BLaER1 (cell line): ENCODE results near the gene LGR4.
"Not testable (repeated sequence)": the region's sequence is repeated elsewhere in the genome, so short reads cannot be mapped to it uniquely, and the experiment has no call there.

ENCODE experiments used
- H3K27ac ChIP-seq: shearing (Covaris generic); formaldehyde crosslinking; 2 replicates; pipeline ENCODE4 v1.8.1; 2022
- H3K27me3 ChIP-seq: shearing (Covaris generic); formaldehyde crosslinking; 2 replicates; pipeline ENCODE4 v1.8.1; 2022
- H3K36me3 ChIP-seq: shearing (Covaris generic); formaldehyde crosslinking; 2 replicates; pipeline ENCODE4 v1.8.1; 2022
- H3K4me1 ChIP-seq: shearing (Covaris generic); formaldehyde crosslinking; 2 replicates; pipeline ENCODE4 v1.8.1; 2022
- H3K4me2 ChIP-seq: shearing (Covaris generic); formaldehyde crosslinking; 2 replicates; pipeline ENCODE4 v1.8.1; 2022
- H3K4me3 ChIP-seq: shearing (Covaris generic); formaldehyde crosslinking; 2 replicates; pipeline ENCODE4 v1.8.1; 2022
- H3K9ac ChIP-seq: shearing (Covaris generic); formaldehyde crosslinking; 2 replicates; pipeline ENCODE4 v1.8.1; 2022
- H3K9me3 ChIP-seq: shearing (Covaris generic); formaldehyde crosslinking; 2 replicates; pipeline ENCODE4 v1.8.1; 2022
- H4K20me1 ChIP-seq: shearing (Covaris generic); formaldehyde crosslinking; 2 replicates; pipeline ENCODE4 v1.8.1; 2022
- Cebpa-rat ChIP-seq: shearing (Covaris generic); IDR thresholded peaks from 2 replicates; pipeline ENCODE4 v1.8.1; 2022

LGR4 gene

GRCh38 chr11:27451244-27451965 lies 21.2 kb downstream of the LGR4 start:
- Histone ChIP-seq H3K36me3 (no peaks in the 10 kb centered on the region), H3K27ac (no peak overlapping the region), H3K4me3 (no peak overlapping the region), H3K4me2 (no peak overlapping the region), H4K20me1 (no peaks in the 10 kb centered on the region), H3K9ac (no peak overlapping the region), H3K27me3 (no peaks in the 10 kb centered on the region), H3K9me3 (no peaks in the 10 kb centered on the region), H3K4me1 (no peaks in the 10 kb centered on the region)
- TF ChIP-seq Cebpa-rat, result no peak

- H3K27ac ChIP-seq, H3K9me3 ChIP-seq, H3K4me3 ChIP-seq, H3K36me3 ChIP-seq, H3K4me2 ChIP-seq, H3K27me3 ChIP-seq, H4K20me1 ChIP-seq, H3K9ac ChIP-seq, H3K4me1 ChIP-seq: not testable (repeated sequence)
Observed at GRCh38 chr11:27448184-27448540, 24.4 kb downstream of the LGR4 start.

GRCh38 chr11:27447288-27448183 lies 25.1 kb downstream of the LGR4 start:
- no peak for TF ChIP-seq Cebpa-rat

GRCh38 chr11:27445625-27446024 lies 27.0 kb downstream of the LGR4 start:
- Histone ChIP-seq H3K9ac (no peak overlapping the region), H3K9me3 (no peaks in the 10 kb centered on the region), H3K4me2 (no peak overlapping the region), H4K20me1 (no peaks in the 10 kb centered on the region), H3K36me3 (no peaks in the 10 kb centered on the region), H3K27me3 (no peaks in the 10 kb centered on the region), H3K27ac (no peak overlapping the region), H3K4me3 (no peak overlapping the region), H3K4me1 (no peaks in the 10 kb centered on the region)
- TF ChIP-seq Cebpa-rat, result no peak

More at GRCh38 chr11:27447288-27448183, 25.1 kb downstream of the LGR4 start:
- Histone ChIP-seq H4K20me1 (no peaks in the 10 kb centered on the region), H3K27ac (no peak overlapping the region), H3K9ac (no peak overlapping the region), H3K9me3 (no peaks in the 10 kb centered on the region), H3K27me3 (no peaks in the 10 kb centered on the region), H3K4me2 (no peak overlapping the region), H3K36me3 (no peaks in the 10 kb centered on the region), H3K4me3 (no peak overlapping the region), H3K4me1 (no peaks in the 10 kb centered on the region)

- Histone ChIP-seq H3K4me2 (no peak overlapping the region), H3K9me3 (no peaks in the 10 kb centered on the region), H3K9ac (no peak overlapping the region), H4K20me1 (no peaks in the 10 kb centered on the region), H3K27ac (no peak overlapping the region), H3K27me3 (no peaks in the 10 kb centered on the region), H3K4me3 (no peak overlapping the region), H3K4me1 (no peaks in the 10 kb centered on the region), H3K36me3 (no peaks in the 10 kb centered on the region)
- no peak for TF ChIP-seq Cebpa-rat
Observed at GRCh38 chr11:27444801-27445215, 27.8 kb downstream of the LGR4 start.

GRCh38 chr11:27443746-27444507 lies 28.7 kb downstream of the LGR4 start:
- H3K27me3 ChIP-seq, result no peaks in the 10 kb centered on the region
- no peak for TF ChIP-seq Cebpa-rat
- no peaks in the 10 kb centered on the region for H3K4me1 ChIP-seq
- H3K9me3 ChIP-seq, result no peaks in the 10 kb centered on the region
- no peak overlapping the region for H3K4me2 ChIP-seq
- no peaks in the 10 kb centered on the region for H3K36me3 ChIP-seq
- no peaks in the 10 kb centered on the region for H4K20me1 ChIP-seq
- H3K27ac ChIP-seq, result no peak overlapping the region
- H3K4me3 ChIP-seq, result no peak overlapping the region
- no peak overlapping the region for H3K9ac ChIP-seq

GRCh38 chr11:27443227-27443626 lies 29.4 kb downstream of the LGR4 start:
- H3K27me3 ChIP-seq, result no peaks in the 10 kb centered on the region
- H3K36me3 ChIP-seq, result no peaks in the 10 kb centered on the region
- H3K4me1 ChIP-seq, result no peaks in the 10 kb centered on the region
- H4K20me1 ChIP-seq, result no peaks in the 10 kb centered on the region
- no peak for TF ChIP-seq Cebpa-rat
- H3K4me3 ChIP-seq, result no peak overlapping the region
- H3K4me2 ChIP-seq, result no peak overlapping the region
- no peak overlapping the region for H3K9ac ChIP-seq
- no peak overlapping the region for H3K27ac ChIP-seq
- H3K9me3 ChIP-seq, result no peaks in the 10 kb centered on the region

- Histone ChIP-seq H4K20me1 (no peaks in the 10 kb centered on the region), H3K27ac (no peak overlapping the region), H3K4me3 (no peak overlapping the region)
Observed at GRCh38 chr11:27440090-27440489, 32.5 kb downstream of the LGR4 start.

GRCh38 chr11:27438595-27438981 lies 34.0 kb downstream of the LGR4 start:
- TF ChIP-seq Cebpa-rat, result no peak
- H3K27me3 ChIP-seq, result no peaks in the 10 kb centered on the region
- no peak overlapping the region for H3K9ac ChIP-seq
- no peaks in the 10 kb centered on the region for H4K20me1 ChIP-seq
- no peaks in the 10 kb centered on the region for H3K9me3 ChIP-seq
- no peak overlapping the region for H3K27ac ChIP-seq
- H3K4me1 ChIP-seq, result no peaks in the 10 kb centered on the region
- no peaks in the 10 kb centered on the region for H3K36me3 ChIP-seq
- no peak overlapping the region for H3K4me3 ChIP-seq
- no peak overlapping the region for H3K4me2 ChIP-seq

More at GRCh38 chr11:27440090-27440489, 32.5 kb downstream of the LGR4 start:
- TF ChIP-seq Cebpa-rat, result no peak
- no peak overlapping the region for H3K9ac ChIP-seq
- H3K36me3 ChIP-seq, result no peaks in the 10 kb centered on the region
- no peaks in the 10 kb centered on the region for H3K9me3 ChIP-seq
- no peaks in the 10 kb centered on the region for H3K27me3 ChIP-seq
- H3K4me2 ChIP-seq, result no peak overlapping the region
- H3K4me1 ChIP-seq, result no peaks in the 10 kb centered on the region
